GM23338 (cell line): ENCODE data around the gene CGNL1. TPM values are rescaled to one million over a fixed set of nuclear protein-coding genes. Genes with fewer than 3 reads are reported as not detected.

Experiments
- ATAC-seq: fragments of 200-7000 bp; cut with Tn5 transposase; 3 replicates; pipeline ENCODE4 v1.9.1; 2020
- DNase-seq: peaks from one replicate; pipeline ENCODE4 v3.0.0-alpha.2; 2015; ENCODE audit warnings: low spot score
- H2AFZ ChIP-seq: fragments of 200-600 bp; sonication (generic); 2 replicates; pipeline ENCODE4 v1.8.0; 2016; ENCODE audit warnings: antibody characterized with exemption, mild to moderate bottlenecking, moderate library complexity
- H3F3A ChIP-seq: fragments of 200-600 bp; sonication (generic); replicated peaks from 2 replicates; pipeline ENCODE4 v1.8.0; 2017; ENCODE audit warnings: antibody characterized with exemption, mixed run types, low read depth
- H3K27ac ChIP-seq: fragments of 200-600 bp; sonication (generic); 2 replicates; pipeline ENCODE4 v1.6.1; 2016; ENCODE audit warnings: low read depth
- H3K27me3 ChIP-seq: fragments of 200-600 bp; sonication (generic); 2 replicates; pipeline ENCODE4 v1.8.0; 2016; ENCODE audit warnings: mild to moderate bottlenecking, mixed run types, moderate library complexity; ENCODE audit not compliant: insufficient read depth
- H3K36me3 ChIP-seq: fragments of 200-600 bp; sonication (generic); 2 replicates; pipeline ENCODE4 v1.8.0; 2016; ENCODE audit warnings: mild to moderate bottlenecking; ENCODE audit not compliant: insufficient read depth
- H3K4me1 ChIP-seq: fragments of 200-600 bp; sonication (generic); 2 replicates; pipeline ENCODE4 v1.8.0; 2016; ENCODE audit warnings: mild to moderate bottlenecking, moderate library complexity; ENCODE audit not compliant: insufficient read depth
- H3K4me2 ChIP-seq: fragments of 200-600 bp; sonication (generic); 2 replicates; pipeline ENCODE4 v1.7.1; 2017; ENCODE audit warnings: mixed run types
- H3K4me3 ChIP-seq: fragments of 200-600 bp; sonication (generic); 2 replicates; pipeline ENCODE4 v1.6.1; 2016; ENCODE audit warnings: mixed run types
- H3K79me2 ChIP-seq: fragments of 200-600 bp; sonication (generic); replicated peaks from 2 replicates; pipeline ENCODE4 v1.8.0; 2017; ENCODE audit warnings: mild to moderate bottlenecking; ENCODE audit not compliant: insufficient read depth
- H3K9me2 ChIP-seq: fragments of 200-600 bp; sonication (generic); 2 replicates; pipeline ENCODE4 v1.8.0; 2017; ENCODE audit not compliant: insufficient read depth
- H4K20me1 ChIP-seq: fragments of 200-600 bp; sonication (generic); replicated peaks from 2 replicates; pipeline ENCODE4 v1.8.0; 2017; ENCODE audit warnings: mild to moderate bottlenecking; ENCODE audit not compliant: insufficient read depth
- H3K27ac Mint-ChIP-seq: 2 replicates; pipeline ENCODE4 v1.8.0; 2020; ENCODE audit warnings: inconsistent platforms, mild to moderate bottlenecking, moderate library complexity, mixed read lengths
- H3K27me3 Mint-ChIP-seq: 3 replicates; pipeline ENCODE4 v1.8.0; 2022; ENCODE audit warnings: low read depth, mild to moderate bottlenecking, moderate library complexity, mixed read lengths, inconsistent platforms; ENCODE audit not compliant: insufficient read depth, poor library complexity
- H3K36me3 Mint-ChIP-seq: 3 replicates; pipeline ENCODE4 v1.8.0; 2021; ENCODE audit warnings: low read depth, mild to moderate bottlenecking, inconsistent platforms, moderate library complexity, mixed read lengths
- H3K4me1 Mint-ChIP-seq: 3 replicates; pipeline ENCODE4 v1.8.0; 2020; ENCODE audit warnings: mild to moderate bottlenecking, inconsistent platforms, mixed read lengths
- H3K4me3 Mint-ChIP-seq: 3 replicates; pipeline ENCODE4 v1.8.0; 2021; ENCODE audit warnings: moderate library complexity, mild to moderate bottlenecking, inconsistent platforms, mixed read lengths
- H3K9me3 Mint-ChIP-seq: 3 replicates; pipeline ENCODE4 v1.8.0; 2020; ENCODE audit warnings: moderate library complexity, mild to moderate bottlenecking, inconsistent platforms, mixed read lengths
- CREB1 ChIP-seq: fragments of 250-450 bp; sonication (Bioruptor Pico); IDR thresholded peaks from 2 replicates; pipeline ENCODE4 v1.5.0; 2020; ENCODE audit warnings: low read depth, mild to moderate bottlenecking, moderate library complexity
- ETS1 ChIP-seq: IDR thresholded peaks from 2 replicates; pipeline ENCODE4 v1.6.1; 2016; ENCODE audit warnings: antibody characterized with exemption
- EZH2 ChIP-seq: fragments of 200-600 bp; sonication (generic); IDR thresholded peaks from one replicate; pipeline ENCODE4 v1.8.0; 2017; ENCODE audit warnings: antibody characterized with exemption, mild to moderate bottlenecking, low read depth; ENCODE audit not compliant: unreplicated experiment
- EZH2phosphoT487 ChIP-seq: fragments of 200-600 bp; sonication (generic); IDR thresholded peaks from one replicate; pipeline ENCODE4 v1.8.1; 2018; ENCODE audit warnings: antibody characterized with exemption; ENCODE audit not compliant: unreplicated experiment
- JUNB ChIP-seq: IDR thresholded peaks from one replicate; pipeline ENCODE4 v1.6.1; 2016; ENCODE audit warnings: antibody characterized with exemption; ENCODE audit not compliant: unreplicated experiment
- NANOG ChIP-seq: IDR thresholded peaks from 2 replicates; pipeline ENCODE4 v1.6.1; 2016; ENCODE audit warnings: antibody characterized with exemption, borderline replicate concordance
- POLR2AphosphoS5 ChIP-seq: IDR thresholded peaks from 2 replicates; pipeline ENCODE4 v1.6.1; 2016; ENCODE audit warnings: antibody characterized with exemption, low read depth
- REST ChIP-seq: IDR thresholded peaks from one replicate; pipeline ENCODE4 v1.6.1; 2018; ENCODE audit warnings: antibody characterized with exemption; ENCODE audit not compliant: unreplicated experiment
- STAT1 ChIP-seq: IDR thresholded peaks from one replicate; pipeline ENCODE4 v1.6.1; 2016; ENCODE audit warnings: antibody characterized with exemption; ENCODE audit not compliant: unreplicated experiment
- ZNF114 ChIP-seq: fragments of 250-450 bp; sonication (Bioruptor Pico); IDR thresholded peaks from 2 replicates; pipeline ENCODE4 v1.5.0; 2020; ENCODE audit warnings: mild to moderate bottlenecking, moderate library complexity
- ZNF331 ChIP-seq: fragments of 250-450 bp; sonication (Bioruptor Pico); IDR thresholded peaks from 2 replicates; pipeline ENCODE4 v1.5.0; 2020; ENCODE audit warnings: low read depth, mild to moderate bottlenecking, moderate library complexity
- polyA plus RNA-seq: library from polyadenylated mRNA; unstranded; fragments of >200 nt; fragmentation: Nextera tagmentation; extraction: Ambion mirVana; gene quantifications from 2 replicates; pipeline ENCODE4 v1.2.1, GENCODE V29; 2016
- total RNA-seq: library from RNA; depleted of rRNA; stranded (reverse); fragments of >200 nt; shearing (Covaris generic); gene quantifications from 2 replicates; pipeline ENCODE4 v1.2.3, GENCODE V29; 2014
- TF ChIP-seq, protein P1 (sequence below): fragments of 250-450 bp; sonication (Bioruptor Pico); IDR thresholded peaks from 2 replicates; pipeline ENCODE4 v1.5.0; 2020; ENCODE audit warnings: mild to moderate bottlenecking, moderate library complexity
- TF ChIP-seq, protein P2 (sequence below), 2 experiments: fragments of 200-600 bp in 1 of 2; sonication (generic) in 1 of 2; conservative IDR thresholded peaks; 2 replicates each; pipeline versions ENCODE4 v1.5.1 to v1.6.1; 2016 to 2017; ENCODE audit warnings: antibody characterized with exemption in 2 of 2, low read depth in 2 of 2, mild to moderate bottlenecking in 2 of 2, moderate library complexity in 1 of 2

CGNL1 gene
- total and polyA plus RNA-seq, 2 experiments from 2014 or later: 20.0 to 57.8 TPM

GRCh38 chr15:57463360-57463759 lies 87.1 kb downstream of the CGNL1 start:
- peaks cover 29% of the 10 kb centered on the region for H3K36me3 ChIP-seq
- peaks cover 3% of the 10 kb centered on the region; the same call in 1 of the 2 replicates for H4K20me1 ChIP-seq
- no peaks in the 10 kb centered on the region for H3K4me1 ChIP-seq
- no peak overlapping the region for H2AFZ ChIP-seq
- Mint-ChIP-seq H3K4me1 (no peaks in the 10 kb centered on the region), H3K4me3 (no peak overlapping the region), H3K27me3 (no peaks in the 10 kb centered on the region), H3K9me3 (no peaks in the 10 kb centered on the region), H3K36me3 (peaks cover 18% of the 10 kb centered on the region; the same call in 2 of the 3 replicates), H3K27ac (no peak overlapping the region)
- ATAC-seq (no peak), DNase-seq (no peak)
- H3K79me2 ChIP-seq: no peaks in the 10 kb centered on the region
- no peak overlapping the region for H3K4me3 ChIP-seq
- H3K4me2 ChIP-seq: no peak overlapping the region
- no peaks in the 10 kb centered on the region for H3K27me3 ChIP-seq
- no peak overlapping the region for H3K27ac ChIP-seq
- TF ChIP-seq ETS1 (no peak), EZH2phosphoT487 (no peak), CREB1 (CRISPR knock-in tag) (no peak), NANOG (no peak), EZH2 (no peak), ZNF331 (CRISPR knock-in tag) (no peak), REST (no peak), POLR2AphosphoS5 (no peak), STAT1 (no peak), JUNB (no peak), ZNF114 (CRISPR knock-in tag) (no peak)
- TF ChIP-seq, protein P1, sequence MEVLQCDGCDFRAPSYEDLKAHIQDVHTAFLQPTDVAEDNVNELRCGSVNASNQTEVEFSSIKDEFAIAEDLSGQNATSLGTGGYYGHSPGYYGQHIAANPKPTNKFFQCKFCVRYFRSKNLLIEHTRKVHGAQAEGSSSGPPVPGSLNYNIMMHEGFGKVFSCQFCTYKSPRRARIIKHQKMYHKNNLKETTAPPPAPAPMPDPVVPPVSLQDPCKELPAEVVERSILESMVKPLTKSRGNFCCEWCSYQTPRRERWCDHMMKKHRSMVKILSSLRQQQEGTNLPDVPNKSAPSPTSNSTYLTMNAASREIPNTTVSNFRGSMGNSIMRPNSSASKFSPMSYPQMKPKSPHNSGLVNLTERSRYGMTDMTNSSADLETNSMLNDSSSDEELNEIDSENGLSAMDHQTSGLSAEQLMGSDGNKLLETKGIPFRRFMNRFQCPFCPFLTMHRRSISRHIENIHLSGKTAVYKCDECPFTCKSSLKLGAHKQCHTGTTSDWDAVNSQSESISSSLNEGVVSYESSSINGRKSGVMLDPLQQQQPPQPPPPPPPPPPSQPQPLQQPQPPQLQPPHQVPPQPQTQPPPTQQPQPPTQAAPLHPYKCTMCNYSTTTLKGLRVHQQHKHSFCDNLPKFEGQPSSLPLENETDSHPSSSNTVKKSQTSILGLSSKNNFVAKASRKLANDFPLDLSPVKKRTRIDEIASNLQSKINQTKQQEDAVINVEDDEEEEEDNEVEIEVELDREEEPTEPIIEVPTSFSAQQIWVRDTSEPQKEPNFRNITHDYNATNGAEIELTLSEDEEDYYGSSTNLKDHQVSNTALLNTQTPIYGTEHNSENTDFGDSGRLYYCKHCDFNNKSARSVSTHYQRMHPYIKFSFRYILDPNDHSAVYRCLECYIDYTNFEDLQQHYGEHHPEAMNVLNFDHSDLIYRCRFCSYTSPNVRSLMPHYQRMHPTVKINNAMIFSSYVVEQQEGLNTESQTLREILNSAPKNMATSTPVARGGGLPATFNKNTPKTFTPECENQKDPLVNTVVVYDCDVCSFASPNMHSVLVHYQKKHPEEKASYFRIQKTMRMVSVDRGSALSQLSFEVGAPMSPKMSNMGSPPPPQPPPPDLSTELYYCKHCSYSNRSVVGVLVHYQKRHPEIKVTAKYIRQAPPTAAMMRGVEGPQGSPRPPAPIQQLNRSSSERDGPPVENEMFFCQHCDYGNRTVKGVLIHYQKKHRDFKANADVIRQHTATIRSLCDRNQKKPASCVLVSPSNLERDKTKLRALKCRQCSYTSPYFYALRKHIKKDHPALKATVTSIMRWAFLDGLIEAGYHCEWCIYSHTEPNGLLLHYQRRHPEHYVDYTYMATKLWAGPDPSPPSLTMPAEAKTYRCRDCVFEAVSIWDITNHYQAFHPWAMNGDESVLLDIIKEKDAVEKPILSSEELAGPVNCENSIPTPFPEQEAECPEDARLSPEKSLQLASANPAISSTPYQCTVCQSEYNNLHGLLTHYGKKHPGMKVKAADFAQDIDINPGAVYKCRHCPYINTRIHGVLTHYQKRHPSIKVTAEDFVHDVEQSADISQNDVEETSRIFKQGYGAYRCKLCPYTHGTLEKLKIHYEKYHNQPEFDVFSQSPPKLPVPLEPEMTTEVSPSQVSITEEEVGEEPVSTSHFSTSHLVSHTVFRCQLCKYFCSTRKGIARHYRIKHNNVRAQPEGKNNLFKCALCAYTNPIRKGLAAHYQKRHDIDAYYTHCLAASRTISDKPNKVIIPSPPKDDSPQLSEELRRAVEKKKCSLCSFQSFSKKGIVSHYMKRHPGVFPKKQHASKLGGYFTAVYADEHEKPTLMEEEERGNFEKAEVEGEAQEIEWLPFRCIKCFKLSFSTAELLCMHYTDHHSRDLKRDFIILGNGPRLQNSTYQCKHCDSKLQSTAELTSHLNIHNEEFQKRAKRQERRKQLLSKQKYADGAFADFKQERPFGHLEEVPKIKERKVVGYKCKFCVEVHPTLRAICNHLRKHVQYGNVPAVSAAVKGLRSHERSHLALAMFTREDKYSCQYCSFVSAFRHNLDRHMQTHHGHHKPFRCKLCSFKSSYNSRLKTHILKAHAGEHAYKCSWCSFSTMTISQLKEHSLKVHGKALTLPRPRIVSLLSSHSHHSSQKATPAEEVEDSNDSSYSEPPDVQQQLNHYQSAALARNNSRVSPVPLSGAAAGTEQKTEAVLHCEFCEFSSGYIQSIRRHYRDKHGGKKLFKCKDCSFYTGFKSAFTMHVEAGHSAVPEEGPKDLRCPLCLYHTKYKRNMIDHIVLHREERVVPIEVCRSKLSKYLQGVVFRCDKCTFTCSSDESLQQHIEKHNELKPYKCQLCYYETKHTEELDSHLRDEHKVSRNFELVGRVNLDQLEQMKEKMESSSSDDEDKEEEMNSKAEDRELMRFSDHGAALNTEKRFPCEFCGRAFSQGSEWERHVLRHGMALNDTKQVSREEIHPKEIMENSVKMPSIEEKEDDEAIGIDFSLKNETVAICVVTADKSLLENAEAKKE: no peak
- TF ChIP-seq, protein P2, sequence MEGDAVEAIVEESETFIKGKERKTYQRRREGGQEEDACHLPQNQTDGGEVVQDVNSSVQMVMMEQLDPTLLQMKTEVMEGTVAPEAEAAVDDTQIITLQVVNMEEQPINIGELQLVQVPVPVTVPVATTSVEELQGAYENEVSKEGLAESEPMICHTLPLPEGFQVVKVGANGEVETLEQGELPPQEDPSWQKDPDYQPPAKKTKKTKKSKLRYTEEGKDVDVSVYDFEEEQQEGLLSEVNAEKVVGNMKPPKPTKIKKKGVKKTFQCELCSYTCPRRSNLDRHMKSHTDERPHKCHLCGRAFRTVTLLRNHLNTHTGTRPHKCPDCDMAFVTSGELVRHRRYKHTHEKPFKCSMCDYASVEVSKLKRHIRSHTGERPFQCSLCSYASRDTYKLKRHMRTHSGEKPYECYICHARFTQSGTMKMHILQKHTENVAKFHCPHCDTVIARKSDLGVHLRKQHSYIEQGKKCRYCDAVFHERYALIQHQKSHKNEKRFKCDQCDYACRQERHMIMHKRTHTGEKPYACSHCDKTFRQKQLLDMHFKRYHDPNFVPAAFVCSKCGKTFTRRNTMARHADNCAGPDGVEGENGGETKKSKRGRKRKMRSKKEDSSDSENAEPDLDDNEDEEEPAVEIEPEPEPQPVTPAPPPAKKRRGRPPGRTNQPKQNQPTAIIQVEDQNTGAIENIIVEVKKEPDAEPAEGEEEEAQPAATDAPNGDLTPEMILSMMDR (conservative IDR thresholded peaks at IDR 0.05; ENCODE audit: low read depth in 2 of 2): no peak
- H3F3A ChIP-seq: 0 out of 2 replicates have a peak, but pooled peaks cover 8% of the 10 kb centered on the region
- H3K9me2 ChIP-seq: no peaks in the 10 kb centered on the region
